Adrenal gland (tissue), 5 donors: ENCODE data around the gene PRDM16.

Experiments used
- CTCF ChIP-seq, 6 experiments: fragments of 450-650 bp in 4 of 6; fragments of 200-600 bp in 2 of 6; sonication (generic) in 1 of 6; IDR thresholded peaks; 1 replicate in 5 of 6; 2 replicates in 1 of 6; pipeline versions ENCODE4 v1.5.1 to v1.8.0; 2016 to 2021; ENCODE audit warnings: antibody characterized with exemption in 6 of 6, mild to moderate bottlenecking in 2 of 6, moderate library complexity in 1 of 6
- POLR2A ChIP-seq, 2 donors: fragments of 450-650 bp; IDR thresholded peaks; one replicate each; pipeline ENCODE4 v1.6.1; 2017; ENCODE audit warnings: antibody characterized with exemption in 2 of 2, mild to moderate bottlenecking in 2 of 2, moderate library complexity in 1 of 2
- donor health status: DM: no; HTN: no; CAD: no.

- TF ChIP-seq CTCF (IDR thresholded peaks at IDR 0.05) (no peak), POLR2A (IDR thresholded peaks at IDR 0.05) (no peak)
These were observed 225.4 kb downstream of the PRDM16 start for GRCh38 chr1:3294450-3294849.
